Thymus (tissue), 11 donors: ENCODE data around the gene PUS7. TPM values are rescaled to one million over a fixed set of nuclear protein-coding genes. Genes with fewer than 3 reads are reported as not detected.
"Not testable (repeated sequence)": the region's sequence is repeated elsewhere in the genome, so short reads cannot be mapped to it uniquely, and the experiment has no call there.

Experiments
- DNase-seq, 9 donors: peaks; one replicate each; pipeline ENCODE4 v3.0.0-alpha.2; 2013; ENCODE audit warnings: low spot score in 9 of 9, low read depth in 6 of 9, missing footprints in 1 of 9
- H3K27ac ChIP-seq, 2 donors: one replicate each; pipeline ENCODE4 v1.5.1; 2013; ENCODE audit warnings: control low read depth in 1 of 2, low read depth in 1 of 2, low read length in 1 of 2, mild to moderate bottlenecking in 1 of 2, moderate library complexity in 1 of 2
- H3K27me3 ChIP-seq, 2 donors: one replicate each; pipeline ENCODE4 v1.5.1; 2013; ENCODE audit warnings: low read length in 1 of 2; ENCODE audit not compliant: control insufficient read depth in 2 of 2, insufficient read depth in 1 of 2
- H3K36me3 ChIP-seq, 2 donors: one replicate each; pipeline ENCODE4 v1.5.1; 2013; ENCODE audit warnings: low read length in 1 of 2, mild to moderate bottlenecking in 1 of 2, moderate library complexity in 1 of 2; ENCODE audit not compliant: control insufficient read depth in 2 of 2, insufficient read depth in 2 of 2
- H3K4me1 ChIP-seq, 2 donors: one replicate each; pipeline ENCODE4 v1.5.1; 2013; ENCODE audit warnings: low read length in 2 of 2; ENCODE audit not compliant: control insufficient read depth in 2 of 2, insufficient read depth in 2 of 2
- H3K4me3 ChIP-seq, 2 donors: one replicate each; pipeline ENCODE4 v1.5.1; 2013; ENCODE audit warnings: low read length in 2 of 2, control low read depth in 1 of 2, mild to moderate bottlenecking in 1 of 2
- H3K9me3 ChIP-seq, 2 donors: one replicate each; pipeline ENCODE4 v1.5.1; 2013; ENCODE audit warnings: low read length in 1 of 2, mild to moderate bottlenecking in 1 of 2; ENCODE audit not compliant: control insufficient read depth in 2 of 2, insufficient read depth in 1 of 2
- WGBS: extraction: QIAGEN DNeasy Blood & Tissue Kit; methylation state at CpG from one replicate; pipeline ENCODE4 v1.1.7; 2013; 5-methylcytosine and 5-hydroxymethylcytosine counted together
- polyA plus RNA-seq: library from polyadenylated mRNA; stranded (reverse); fragments of 200-250 nt; gene quantifications from one replicate; pipeline ENCODE4 v1.2.3, GENCODE V29; 2013
- total RNA-seq: library from RNA; stranded (reverse); fragments of 120-200 nt; gene quantifications from one replicate; pipeline ENCODE4 v1.2.4, GENCODE V29; 2013
- donor health status: healthy.

PUS7 gene
- total and polyA plus RNA-seq, 2 donors, result 3.7 to 9.4 TPM

- Histone ChIP-seq H3K4me3 (no peak overlapping the region), H3K4me1 (no peaks in the 10 kb centered on the region), H3K9me3 (no peaks in the 10 kb centered on the region), H3K27me3 (no peaks in the 10 kb centered on the region), H3K36me3 (peaks cover 0 to 3% of the 10 kb centered on the region in 2 donors), H3K27ac (no peak overlapping the region)
- no peak for DNase-seq
- 93% methylated on average over 2 of the region's 2 CpGs for WGBS
These were observed 60.6 kb downstream of the PUS7 start for GRCh38 chr7:105461518-105461917.

DNA sequence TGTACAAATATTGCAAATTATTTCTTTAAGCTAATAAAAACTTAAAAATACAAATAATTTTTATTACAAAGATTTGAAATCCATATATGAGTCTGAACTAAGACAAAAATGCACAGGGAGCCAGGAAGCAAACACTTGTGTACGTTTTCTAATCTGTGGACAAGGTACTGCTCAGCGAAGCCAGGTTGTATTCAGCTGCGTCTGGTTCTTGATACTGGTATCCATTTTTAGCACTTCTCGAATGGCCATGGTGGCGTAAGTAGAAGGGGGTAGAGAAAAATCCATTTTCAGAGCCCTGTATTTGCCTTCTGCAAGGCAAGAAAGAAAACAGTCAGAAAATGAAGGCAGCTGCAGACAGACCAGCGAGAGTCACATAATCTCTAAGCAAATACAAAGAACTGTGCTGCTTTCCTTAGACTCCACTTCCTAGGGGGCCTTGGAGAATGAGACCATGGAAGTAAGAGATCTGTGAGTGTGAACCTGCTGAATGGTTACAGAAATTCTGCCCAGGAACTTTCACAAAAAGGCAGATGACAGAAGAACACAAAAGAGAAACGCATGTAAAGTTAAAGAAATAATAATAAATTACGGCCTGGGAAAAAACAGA lies 64.3 kb downstream of the PUS7 start:
- 99% methylated on average over 8 of the region's 8 CpGs for WGBS

GRCh38 chr7:105454921-105455320 lies 67.2 kb downstream of the PUS7 start:
- H3K27me3 ChIP-seq, result no peaks in the 10 kb centered on the region
- no peak overlapping the region for H3K27ac ChIP-seq
- WGBS, result 95% methylated on average over 2 of the region's 2 CpGs
- no peak for DNase-seq
- H3K36me3 ChIP-seq, result peaks cover 0 to 2% of the 10 kb centered on the region in 2 donors
- H3K4me1 ChIP-seq, result no peaks in the 10 kb centered on the region
- no peak overlapping the region for H3K4me3 ChIP-seq
- no peaks in the 10 kb centered on the region for H3K9me3 ChIP-seq

More for the DNA sequence above, 64.3 kb downstream of the PUS7 start:
- no peak for DNase-seq
- no peak overlapping the region for H3K27ac ChIP-seq
- H3K9me3 ChIP-seq, result no peaks in the 10 kb centered on the region
- H3K36me3 ChIP-seq, result peaks cover 0 to 5% of the 10 kb centered on the region in 2 donors
- no peaks in the 10 kb centered on the region for H3K4me1 ChIP-seq
- no peaks in the 10 kb centered on the region for H3K27me3 ChIP-seq
- H3K4me3 ChIP-seq, result no peak overlapping the region

DNA sequence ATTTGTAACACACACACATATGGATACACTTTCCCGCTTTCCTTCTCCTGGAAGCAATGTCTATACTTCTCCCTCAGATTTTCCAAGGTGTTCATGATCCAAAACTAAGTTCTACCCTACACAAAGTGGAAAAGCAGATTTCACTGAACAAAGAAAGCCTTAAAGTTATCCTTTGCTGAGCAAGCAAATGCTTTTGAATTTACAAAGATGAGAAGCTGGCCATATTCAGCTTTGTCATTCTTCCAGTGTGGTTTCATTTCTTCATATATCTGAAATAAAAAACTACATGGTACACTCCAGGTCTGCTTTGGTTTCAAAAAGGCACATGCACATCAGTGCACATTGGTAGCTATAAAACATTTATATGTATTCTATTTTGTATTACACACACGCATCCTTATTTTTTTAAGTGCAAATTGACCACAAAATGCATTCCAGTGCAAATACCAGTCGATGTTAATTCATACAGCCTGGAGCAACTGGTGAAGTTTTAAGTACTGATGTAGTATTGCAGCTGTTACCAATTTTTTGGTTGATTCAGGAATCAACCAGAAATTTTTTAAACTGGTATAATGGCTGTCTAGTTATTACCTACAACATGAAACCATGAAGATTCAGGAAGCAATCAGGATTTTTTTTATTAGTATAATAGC lies 67.8 kb downstream of the PUS7 start:
- H3K4me1 ChIP-seq, result no peaks in the 10 kb centered on the region
- H3K27me3 ChIP-seq, result no peaks in the 10 kb centered on the region
- H3K9me3 ChIP-seq, result no peaks in the 10 kb centered on the region
- DNase-seq, result no peak
- H3K4me3 ChIP-seq, result no peak overlapping the region
- H3K36me3 ChIP-seq, result peaks cover 0 to 2% of the 10 kb centered on the region in 2 donors
- 65% methylated on average over 3 of the region's 3 CpGs for WGBS
- H3K27ac ChIP-seq, result no peak overlapping the region

GRCh38 chr7:105452085-105452484 lies 70.0 kb downstream of the PUS7 start:
- no peak overlapping the region for H3K4me3 ChIP-seq
- H3K9me3 ChIP-seq, result no peaks in the 10 kb centered on the region
- H3K27me3 ChIP-seq, result no peaks in the 10 kb centered on the region
- WGBS, result 89% methylated on average over 2 of the region's 2 CpGs
- peaks cover 0 to 2% of the 10 kb centered on the region in 2 donors for H3K4me1 ChIP-seq
- no peak overlapping the region for H3K27ac ChIP-seq
- no peak for DNase-seq
- H3K36me3 ChIP-seq, result peaks cover 0 to 2% of the 10 kb centered on the region in 2 donors

- H3K36me3 ChIP-seq, H3K9me3 ChIP-seq, H3K4me3 ChIP-seq, H3K4me1 ChIP-seq, DNase-seq, H3K27me3 ChIP-seq, H3K27ac ChIP-seq: not testable (repeated sequence)
- 99% methylated on average over 5 of the region's 5 CpGs for WGBS
These were observed 71.2 kb downstream of the PUS7 start for GRCh38 chr7:105450870-105451269.

DNA sequence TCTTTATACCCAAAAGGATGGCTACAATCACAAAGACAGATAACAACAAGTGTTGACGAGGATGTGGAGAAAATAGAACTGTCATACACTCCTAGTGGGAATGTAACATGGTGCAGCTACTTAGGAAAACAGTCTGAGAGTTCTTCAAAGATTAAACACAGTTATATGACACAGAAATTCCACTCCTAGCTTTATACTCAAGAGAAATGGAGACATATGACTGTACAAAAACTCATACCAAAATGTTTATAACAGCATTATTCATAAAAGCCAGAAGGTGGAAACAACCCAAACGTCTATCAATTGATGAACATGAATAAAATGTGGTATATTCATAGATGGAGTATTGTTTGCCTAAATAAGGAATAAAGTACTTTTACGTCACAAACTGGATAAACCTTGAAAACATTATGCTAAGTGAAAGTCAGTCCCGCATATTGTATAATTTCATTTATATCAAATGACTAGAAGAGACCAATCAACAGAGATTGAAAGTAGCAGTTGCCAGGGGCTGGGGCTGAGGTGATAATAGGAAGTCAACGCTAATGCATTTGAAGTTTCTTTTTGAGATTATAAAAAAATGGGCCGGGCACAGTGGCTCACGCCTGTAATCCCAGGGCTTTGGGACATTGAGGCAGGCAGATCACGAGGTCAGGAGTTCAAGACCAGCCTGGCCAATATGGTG lies 71.8 kb downstream of the PUS7 start:
- no peak for DNase-seq
- WGBS, result 90% methylated on average over 8 of the region's 8 CpGs
- Histone ChIP-seq H3K27me3 (no peaks in the 10 kb centered on the region), H3K27ac (no peak overlapping the region), H3K4me3 (no peak overlapping the region), H3K36me3 (no peaks in the 10 kb centered on the region), H3K9me3 (no peaks in the 10 kb centered on the region), H3K4me1 (peaks cover 0 to 2% of the 10 kb centered on the region in 2 donors)

DNA sequence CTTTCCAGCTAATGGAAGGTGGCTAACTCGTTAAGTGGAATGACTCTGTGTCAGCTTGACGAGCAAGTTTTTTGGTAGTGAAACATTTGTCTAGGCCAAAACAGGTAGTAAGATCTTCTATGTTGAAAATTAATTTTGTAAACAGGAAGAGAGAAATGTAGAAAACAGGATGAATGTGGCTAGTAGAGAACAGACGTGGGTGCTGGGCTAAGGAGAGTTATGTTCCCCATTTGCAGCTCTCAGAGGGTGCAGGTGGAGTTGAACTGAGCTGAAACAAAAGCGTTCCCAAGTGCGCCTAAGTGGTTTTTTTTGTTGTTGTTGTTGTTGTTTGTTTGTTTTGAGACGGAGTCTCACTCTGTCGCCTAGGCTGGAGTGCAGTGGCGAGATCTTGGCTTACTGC lies 73.9 kb downstream of the PUS7 start:
- DNase-seq, result peak in 1 of 9 donors; percentile 13
- 77% methylated on average over 8 of the region's 8 CpGs for WGBS
- H3K27me3 ChIP-seq, result no peaks in the 10 kb centered on the region
- H3K9me3 ChIP-seq, result no peaks in the 10 kb centered on the region
- no peak overlapping the region for H3K27ac ChIP-seq
- peaks cover 0 to 2% of the 10 kb centered on the region in 2 donors for H3K4me1 ChIP-seq
- H3K36me3 ChIP-seq, result no peaks in the 10 kb centered on the region
- H3K4me3 ChIP-seq, result no peak overlapping the region

- H3K27me3 ChIP-seq, result no peaks in the 10 kb centered on the region
- no peak overlapping the region for H3K4me3 ChIP-seq
- DNase-seq, result no peak
- peaks cover 0 to 2% of the 10 kb centered on the region in 2 donors for H3K4me1 ChIP-seq
- no peaks in the 10 kb centered on the region for H3K9me3 ChIP-seq
- H3K27ac ChIP-seq, result no peak overlapping the region
- 94% methylated on average over 4 of the region's 4 CpGs for WGBS
- H3K36me3 ChIP-seq, result no peaks in the 10 kb centered on the region
These were observed 77.6 kb downstream of the PUS7 start for GRCh38 chr7:105444342-105444987.
